ENCODE measurements around the gene ZNF831. TPM values are rescaled to one million over a fixed set of nuclear protein-coding genes. Genes with fewer than 3 reads are reported as not detected.

The ZNF831 gene
- polyA plus RNA-seq, 1 of the 3 experiments (the other 2 are of a cell fraction): not detected

- TF ChIP-seq ZBTB33 (IDR thresholded peaks at IDR 0.05; ENCODE audit: borderline replicate concordance, low read depth): no peak
These were observed 57.6 kb downstream of the ZNF831 start (continued) for GRCh38 chr20:59221049-59221706.

GRCh38 chr20:59221707-59222252, 58.2 kb downstream of the ZNF831 start:
- Histone ChIP-seq H3K9me3 (no peaks in the 10 kb centered on the region), H3K4me3 (ENCODE audit: low read depth in 2 of 2, low read length in 1 of 2) (peak overlapping the region; percentile 47 to 55), H3K27ac (ENCODE audit: low read depth in 2 of 2, low read length in 1 of 2) (peak overlapping the region in 1 of 2 experiments; percentile 0; a peak in 1 of 4 replicates), H3K4me2 (peak overlapping the region; percentile 80), H3K79me2 (ENCODE audit: insufficient read depth) (no peaks in the 10 kb centered on the region), H2AFZ (ENCODE audit: low read depth) (peak overlapping the region; percentile 94), H3K9me2 (no peaks in the 10 kb centered on the region), H3K9ac (peak overlapping the region; percentile 34; the same call in 1 of the 2 replicates), H3K4me1 (ENCODE audit: control insufficient read depth in 1 of 2, insufficient read depth in 2 of 2, low read depth in 1 of 2, low read length in 1 of 2) (peaks cover 0 to 23% of the 10 kb centered on the region in 2 experiments; a peak in 2 of 4 replicates), H3K27me3 (ENCODE audit: insufficient read depth) (peaks cover 7% of the 10 kb centered on the region; the same call in 1 of the 2 replicates), H3F3A (replicated peaks; ENCODE audit: insufficient read depth) (no peaks in the 10 kb centered on the region), H3K36me3 (replicated peaks in 1 of 2; ENCODE audit: control insufficient read depth in 1 of 2, insufficient read depth in 2 of 2, low read length in 1 of 2) (no peaks in the 10 kb centered on the region), H4K20me1 (ENCODE audit: insufficient read depth) (no peaks in the 10 kb centered on the region)
- POLR2A ChIA-PET: interaction anchor here (0.8 to 1.6 kb wide), 4 partner anchors 10 to 352 kb away, joined by 3 to 5 read pairs (median 3); partner anchors contain the start of genes ATP5F1E and PRELID3B
- CTCF ChIA-PET: interaction anchor here (0.6 to 6.5 kb wide), 54 partner anchors 8 to 775 kb away, joined by 3 to 106 read pairs (median 5); partner anchors contain the start of genes ATP5F1E, GNAS-AS1 and PRELID3B
- TF ChIP-seq REST (IDR thresholded peaks at IDR 0.05; ENCODE audit: low read depth, low read length) (no peak), JUND (IDR thresholded peaks at IDR 0.05) (no peak), FOXM1 (IDR thresholded peaks at IDR 0.05; ENCODE audit: low read depth) (no peak), ELF1 (IDR thresholded peaks at IDR 0.05) (no peak), MXI1 (IDR thresholded peaks at IDR 0.05; ENCODE audit: low read depth, low read length) (no peak), SMC3 (IDR thresholded peaks at IDR 0.05; ENCODE audit: low read depth, low read length) (no peak), FOSL2 (IDR thresholded peaks at IDR 0.05; ENCODE audit: borderline replicate concordance, low read depth) (no peak), ZBTB33 (IDR thresholded peaks at IDR 0.05; ENCODE audit: borderline replicate concordance, low read depth) (no peak), TAF1 (IDR thresholded peaks at IDR 0.05; ENCODE audit: borderline replicate concordance, low read depth, low read length) (no peak), RCOR1 (IDR thresholded peaks at IDR 0.05; ENCODE audit: low read length) (no peak), GABPA (IDR thresholded peaks at IDR 0.05; ENCODE audit: low read depth) (no peak)
- WGBS (ENCODE audit: low lambda C conversion rate): 48% methylated on average over 18 of the region's 18 CpGs
- DNase-seq: no peak
